ENCODE results near the gene CLIC4. TPM values are rescaled to one million over a fixed set of nuclear protein-coding genes. Genes with fewer than 3 reads are reported as not detected.

The CLIC4 gene
- total and polyA plus RNA-seq, 2 of the 8 experiments (the other 6 are each of a cell fraction or from before 2014, with no cell fraction given): 77.5 to 293 TPM

DNA sequence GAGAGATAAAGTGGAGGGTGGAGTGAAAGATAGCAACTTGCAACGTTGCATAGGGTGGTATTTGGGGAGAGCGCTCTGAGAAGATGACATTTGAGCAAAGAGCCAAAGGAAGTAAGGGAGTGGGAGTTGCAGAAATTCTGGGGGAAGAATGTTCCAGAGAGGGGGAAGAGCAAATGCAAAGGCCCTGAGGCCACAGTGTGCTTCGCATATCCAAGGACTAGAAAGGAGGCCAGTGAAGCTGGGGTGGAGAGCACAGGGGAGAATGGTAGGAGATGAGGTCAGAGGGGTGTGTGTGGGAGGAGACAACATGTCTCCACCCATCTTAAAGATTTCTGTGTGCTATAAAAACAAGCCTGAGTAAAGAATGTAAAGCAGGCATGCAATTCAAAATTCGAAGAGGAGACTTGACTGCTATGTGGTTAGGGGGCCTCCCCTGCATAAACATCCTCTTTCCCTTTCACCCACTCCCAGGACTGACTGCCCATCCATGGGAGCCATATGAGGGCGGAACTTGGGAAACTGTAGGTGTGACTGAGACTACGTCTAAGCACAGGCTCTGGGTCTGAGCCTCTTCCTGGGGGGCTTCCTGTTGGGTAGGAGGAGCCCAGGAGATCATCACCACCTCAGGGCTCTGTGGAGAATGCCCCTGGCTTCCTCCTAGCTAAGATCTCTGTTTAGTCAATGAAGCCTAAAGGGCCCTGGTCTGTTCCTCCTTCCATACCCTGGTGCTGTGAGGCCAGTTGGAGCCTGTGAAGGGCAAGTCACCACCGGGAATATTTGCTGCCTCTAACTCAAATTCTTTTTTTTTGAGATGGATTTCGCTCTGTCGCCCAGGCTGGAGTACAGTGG lies 2.9 kb upstream of the CLIC4 start:
- no peak overlapping the region for H3K56ac ChIP-seq (replicated peaks; ENCODE audit: insufficient read length, low read depth, low read length)
- H4K5ac ChIP-seq (ENCODE audit: insufficient read length, low read depth, low read length): peak overlapping the region; percentile 39
- no peak overlapping the region for H2AFZ ChIP-seq (ENCODE audit: low read length)
- no peaks in the 10 kb centered on the region; the same call in 1 of the 2 replicates for H3K23me2 ChIP-seq (ENCODE audit: low read depth, low read length)
- DNase-seq (ENCODE audit: low read depth in 1 of 2, low spot score in 2 of 2): peak in 1 of 2 experiments; percentile 47
- no peaks in the 10 kb centered on the region for H3K27me3 ChIP-seq (replicated peaks in 1 of 4; ENCODE audit: control insufficient read depth in 3 of 4, extremely low read depth in 1 of 4, insufficient read depth in 3 of 4, low read length in 3 of 4)
- H2AK5ac ChIP-seq (ENCODE audit: low read depth, low read length): no peak overlapping the region
- H3K36me3 ChIP-seq (ENCODE audit: control insufficient read depth in 2 of 4, insufficient read depth in 4 of 4, low read length in 3 of 4): peaks cover 0 to 3% (median 0%) of the 10 kb centered on the region in 4 experiments; a peak in 1 of 8 replicates
- peak overlapping the region; percentile 75 for H4K91ac ChIP-seq (replicated peaks; ENCODE audit: insufficient read length, low read length)
- no peak overlapping the region for H3K9ac ChIP-seq (replicated peaks in 1 of 4; ENCODE audit: extremely low read depth in 1 of 4, low read depth in 3 of 4, low read length in 3 of 4)
- no peak overlapping the region for H3K23ac ChIP-seq (ENCODE audit: insufficient read length)
- no peaks in the 10 kb centered on the region for H3K9me3 ChIP-seq (ENCODE audit: insufficient read depth in 2 of 2, low read depth in 1 of 2, low read length in 1 of 2)
- peak overlapping the region; percentile 95 for H2BK5ac ChIP-seq (ENCODE audit: low read depth, low read length)
- H3K4me1 ChIP-seq (replicated peaks in 1 of 4; ENCODE audit: control insufficient read depth in 3 of 4, insufficient read depth in 4 of 4, low read length in 3 of 4): peaks cover 14 to 29% (median 18%) of the 10 kb centered on the region in 4 experiments; a peak in 6 of 7 replicates
- H3K27ac ChIP-seq (ENCODE audit: low read depth, low read length): peak overlapping the region; percentile 53; the same call in 1 of the 2 replicates
- H3K4ac ChIP-seq (replicated peaks; ENCODE audit: insufficient read length, low read depth, low read length): no peak overlapping the region
- H2BK120ac ChIP-seq (replicated peaks; ENCODE audit: low read depth, low read length): peak overlapping the region; percentile 7
- peak overlapping the region; percentile 78 for H3K18ac ChIP-seq (ENCODE audit: extremely low read depth, low read length)
- CTCF ChIA-PET (ENCODE audit: partially characterized antibody): interaction anchor here (2.3 kb wide), 1 partner anchor 53 kb away, joined by 8 read pairs; no protein-coding TSS in a partner anchor
- WGBS, 2 experiments (ENCODE audit: extremely low coverage in 1 of 2, insufficient coverage in 1 of 2, insufficient read length in 1 of 2, insufficient replicate concordance in 2 of 2, low coverage in 1 of 2, low lambda C conversion rate in 2 of 2, missing lambda C conversion rate in 1 of 2): 60% methylated on average over 9 of the region's 9 CpGs; no CpG with 5 or more reads in 1 of the 2 experiments
- no peak overlapping the region for H3K14ac ChIP-seq (ENCODE audit: insufficient read length)
- H2BK12ac ChIP-seq (ENCODE audit: low read depth, low read length): peak overlapping the region; percentile 90
- FAIRE-seq: no peak
- peak overlapping the region; percentile 90; the same call in 1 of the 2 replicates for H2BK15ac ChIP-seq (ENCODE audit: low read length)
- no peaks in the 10 kb centered on the region for H4K20me1 ChIP-seq (replicated peaks in 1 of 2; ENCODE audit: control insufficient read depth in 1 of 2, insufficient read depth in 2 of 2, low read length in 2 of 2)
- peak overlapping the region; percentile 93 for H2BK20ac ChIP-seq (ENCODE audit: low read length)
- no peak overlapping the region for H3K4me2 ChIP-seq (ENCODE audit: insufficient read depth in 1 of 2, low read depth in 2 of 2, low read length in 2 of 2)
- POLR2A ChIA-PET (ENCODE audit: partially characterized antibody): interaction anchor here (0.6 to 4.4 kb wide), 5 partner anchors 9 to 74 kb away, joined by 3 to 22 read pairs (median 5); no protein-coding TSS in a partner anchor
- H3K79me2 ChIP-seq (ENCODE audit: control insufficient read depth in 1 of 2, insufficient read depth in 2 of 2, low read length in 2 of 2): peaks cover 8 to 20% of the 10 kb centered on the region in 2 experiments
- no peak overlapping the region for H4K8ac ChIP-seq (ENCODE audit: extremely low read depth, insufficient read depth, low read length)
- H3K4me3 ChIP-seq (ENCODE audit: extremely low read depth in 1 of 4, insufficient read depth in 2 of 4, low read depth in 3 of 4, low read length in 4 of 4): no peak overlapping the region
- H3K79me1 ChIP-seq (ENCODE audit: low read depth, low read length): no peaks in the 10 kb centered on the region
- TF ChIP-seq SUZ12 (IDR thresholded peaks at IDR 0.05; ENCODE audit: low read length) (no peak), POLR2AphosphoS5 (IDR thresholded peaks at IDR 0.05; ENCODE audit: low read depth, low read length) (no peak), JUND (IDR thresholded peaks at IDR 0.05; ENCODE audit: low read length) (0 out of 2 replicates have a peak, but pooled peaks have one; percentile 41), SP1 (IDR thresholded peaks at IDR 0.05; ENCODE audit: low read depth, low read length) (peak; percentile 5; the same call in 1 of the 2 replicates), JUN (IDR thresholded peaks at IDR 0.05; ENCODE audit: low read depth, low read length) (no peak), YY1 (IDR thresholded peaks at IDR 0.05; ENCODE audit: low read depth, low read length) (no peak), EP300 (IDR thresholded peaks at IDR 0.05; ENCODE audit: borderline replicate concordance in 1 of 2, low read depth in 2 of 2, low read length in 2 of 2) (no peak), TAF1 (IDR thresholded peaks at IDR 0.05; ENCODE audit: low read depth, low read length) (peak; percentile 37; the same call in 1 of the 2 replicates), NANOG (IDR thresholded peaks at IDR 0.05; ENCODE audit: insufficient read depth, low read depth, low read length, poor library complexity, severe bottlenecking) (no peak)
- TF ChIP-seq, protein P1, sequence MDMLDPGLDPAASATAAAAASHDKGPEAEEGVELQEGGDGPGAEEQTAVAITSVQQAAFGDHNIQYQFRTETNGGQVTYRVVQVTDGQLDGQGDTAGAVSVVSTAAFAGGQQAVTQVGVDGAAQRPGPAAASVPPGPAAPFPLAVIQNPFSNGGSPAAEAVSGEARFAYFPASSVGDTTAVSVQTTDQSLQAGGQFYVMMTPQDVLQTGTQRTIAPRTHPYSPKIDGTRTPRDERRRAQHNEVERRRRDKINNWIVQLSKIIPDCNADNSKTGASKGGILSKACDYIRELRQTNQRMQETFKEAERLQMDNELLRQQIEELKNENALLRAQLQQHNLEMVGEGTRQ (IDR thresholded peaks at IDR 0.05; ENCODE audit: low read length): no peak
